Gastrocnemius medialis (tissue), 4 donors: ENCODE results near the gene BTNL2. TPM values are rescaled to one million over a fixed set of nuclear protein-coding genes. Genes with fewer than 3 reads are reported as not detected.

Experiments used
- ATAC-seq, 2 donors: fragments of 150-250 bp; one replicate each; pipeline ENCODE4 v1.9.1; 2016
- DNase-seq, 2 donors: peaks; one replicate each; pipeline ENCODE4 v3.0.0-alpha.2; 2019
- H3K27ac ChIP-seq, 4 donors: fragments of 200-600 bp; sonication (generic); 1 replicate in 1 of 4; 2 replicates in 3 of 4; pipeline ENCODE4 v1.5.1; 2016 to 2018; ENCODE audit warnings: mild to moderate bottlenecking in 2 of 4, moderate library complexity in 1 of 4
- H3K27me3 ChIP-seq, 3 donors: fragments of 200-600 bp; sonication (generic) in 2 of 3; 1 replicate in 1 of 3; 2 replicates in 2 of 3; pipeline versions ENCODE4 v1.5.1 to v1.6.0; 2016 to 2019; ENCODE audit warnings: mild to moderate bottlenecking in 1 of 3, moderate library complexity in 1 of 3
- H3K36me3 ChIP-seq, 2 donors: fragments of 200-600 bp; sonication (generic) in 1 of 2; one replicate each; pipeline ENCODE4 v1.5.1; 2017 to 2018
- H3K4me1 ChIP-seq, 2 donors: fragments of 200-600 bp; sonication (generic) in 1 of 2; one replicate each; pipeline ENCODE4 v1.5.1; 2016 to 2017; ENCODE audit warnings: mild to moderate bottlenecking in 2 of 2
- H3K4me3 ChIP-seq, 4 donors: fragments of 200-600 bp; sonication (generic) in 3 of 4; 1 replicate in 1 of 4; 2 replicates in 3 of 4; pipeline ENCODE4 v1.5.1; 2016 to 2019; ENCODE audit warnings: mild to moderate bottlenecking in 2 of 4
- H3K9me3 ChIP-seq, 3 donors: fragments of 200-600 bp; sonication (generic) in 2 of 3; 1 replicate in 1 of 3; 2 replicates in 2 of 3; pipeline ENCODE4 v1.5.1; 2016 to 2019
- CTCF ChIP-seq, 5 experiments: fragments of 450-650 bp in 3 of 5; fragments of 200-600 bp in 2 of 5; sonication (generic) in 2 of 5; IDR thresholded peaks in 4 of 5; conservative IDR thresholded peaks in 1 of 5; 1 replicate in 4 of 5; 2 replicates in 1 of 5; pipeline ENCODE4 v1.5.1; 2016 to 2019; ENCODE audit warnings: antibody characterized with exemption in 5 of 5, mild to moderate bottlenecking in 3 of 5, moderate library complexity in 3 of 5
- POLR2A ChIP-seq, 2 donors: fragments of 450-650 bp; IDR thresholded peaks; one replicate each; pipeline ENCODE4 v1.6.1; 2017; ENCODE audit warnings: antibody characterized with exemption in 2 of 2, mild to moderate bottlenecking in 2 of 2, moderate library complexity in 2 of 2
- in situ Hi-C, 4 donors: fragments of 200-750 bp; cut with MboI; loops; one replicate each; pipeline versions ENCODE4 v1.15.0 to v1.8.0; 2017; ENCODE audit warnings: low sequenced_read_pairs in 4 of 4
- intact Hi-C: fragments of 100-400 bp; cut with DNase I; formaldehyde crosslinking; loops from one replicate; pipeline ENCODE4 v1.15.1; 2023; ENCODE audit warnings: low total_unique reads
- total RNA-seq, 4 donors: library from RNA; depleted of rRNA; stranded (reverse); fragments of >200 nt; gene quantifications; one replicate each; pipeline versions ENCODE4 v1.1.0 to v1.2.3, GENCODE V29; 2016

BTNL2 gene
- total RNA-seq, 4 donors from 2014 or later = not detected

- ATAC-seq (no peak), DNase-seq (no peak)
- intact Hi-C loops (no loop called here), in situ Hi-C loops (loop anchor here in 3 of 4 donors (5.0 to 10.0 kb wide), 2 partner anchors 268 to 271 kb away; no protein-coding TSS in a partner anchor)
- no peaks in the 10 kb centered on the region for H3K36me3 ChIP-seq
- H3K27me3 ChIP-seq = peaks cover 0 to 2% (median 0%) of the 10 kb centered on the region in 3 donors
- H3K4me1 ChIP-seq = no peaks in the 10 kb centered on the region
- TF ChIP-seq POLR2A (IDR thresholded peaks at IDR 0.05) = no peak
- no peak for TF ChIP-seq CTCF (IDR thresholded peaks at IDR 0.05 in 4 of 5, conservative IDR thresholded peaks at IDR 0.05 in 1 of 5)
- no peak overlapping the region for H3K4me3 ChIP-seq
- H3K27ac ChIP-seq = no peak overlapping the region
- H3K9me3 ChIP-seq = no peaks in the 10 kb centered on the region
These were observed 19.4 kb upstream of the BTNL2 start for GRCh38 chr6:32426338-32426737.

GRCh38 chr6:32424589-32425300 is 17.8 kb upstream of the BTNL2 start:
- in situ Hi-C loops = loop anchor here in 3 of 4 donors (5.0 to 10.0 kb wide), 3 partner anchors 270 to 373 kb away; no protein-coding TSS in a partner anchor

GRCh38 chr6:32416036-32416435 is 9.1 kb upstream of the BTNL2 start:
- in situ Hi-C loops = loop anchor here in 3 of 4 donors (5.0 to 10.0 kb wide), 3 partner anchors 279 to 381 kb away; no protein-coding TSS in a partner anchor
- ATAC-seq (no peak), DNase-seq (no peak)
- H3K27ac ChIP-seq = no peak overlapping the region
- no peak for TF ChIP-seq POLR2A (IDR thresholded peaks at IDR 0.05)
- TF ChIP-seq CTCF (IDR thresholded peaks at IDR 0.05 in 4 of 5, conservative IDR thresholded peaks at IDR 0.05 in 1 of 5) = no peak
- H3K4me1 ChIP-seq = peaks cover 0 to 3% of the 10 kb centered on the region in 2 donors
- intact Hi-C loops = loop anchor here (5.0 kb wide), 1 partner anchor 451 kb away; no protein-coding TSS in a partner anchor
- H3K36me3 ChIP-seq = no peaks in the 10 kb centered on the region
- peaks cover 6 to 15% (median 9%) of the 10 kb centered on the region in 3 donors for H3K27me3 ChIP-seq
- peak overlapping the region in 1 of 4 donors; percentile 44 for H3K4me3 ChIP-seq
- no peaks in the 10 kb centered on the region for H3K9me3 ChIP-seq

More at GRCh38 chr6:32424589-32425300, 17.8 kb upstream of the BTNL2 start:
- Histone ChIP-seq H3K36me3 (no peaks in the 10 kb centered on the region), H3K9me3 (no peaks in the 10 kb centered on the region), H3K4me1 (no peaks in the 10 kb centered on the region), H3K4me3 (no peak overlapping the region), H3K27ac (no peak overlapping the region), H3K27me3 (peaks cover 2 to 9% (median 4%) of the 10 kb centered on the region in 3 donors)
- ATAC-seq (no peak), DNase-seq (no peak)
- no peak for TF ChIP-seq POLR2A (IDR thresholded peaks at IDR 0.05)
- no peak for TF ChIP-seq CTCF (IDR thresholded peaks at IDR 0.05 in 4 of 5, conservative IDR thresholded peaks at IDR 0.05 in 1 of 5)
- intact Hi-C loops = no loop called here

GRCh38 chr6:32415521-32416019 is 8.6 kb upstream of the BTNL2 start:
- Histone ChIP-seq H3K27me3 (peaks cover 6 to 15% (median 7%) of the 10 kb centered on the region in 3 donors), H3K4me1 (peaks cover 0 to 3% of the 10 kb centered on the region in 2 donors), H3K27ac (no peak overlapping the region), H3K9me3 (no peaks in the 10 kb centered on the region), H3K36me3 (no peaks in the 10 kb centered on the region), H3K4me3 (peak overlapping the region in 1 of 4 donors; percentile 44)
- intact Hi-C loops = loop anchor here (2.0 to 5.0 kb wide), 2 partner anchors 285 to 452 kb away; no protein-coding TSS in a partner anchor
- peak; percentile 15 to 46 for DNase-seq
- in situ Hi-C loops = loop anchor here in 3 of 4 donors (5.0 to 10.0 kb wide), 3 partner anchors 279 to 382 kb away; no protein-coding TSS in a partner anchor
- TF ChIP-seq CTCF (IDR thresholded peaks at IDR 0.05 in 4 of 5, conservative IDR thresholded peaks at IDR 0.05 in 1 of 5) (peak; percentile 75 to 97 (median 79)), POLR2A (IDR thresholded peaks at IDR 0.05) (no peak)
- ATAC-seq = peak; percentile 58 to 87
